Stimulated activated CD8-positive, alpha-beta memory T cell treated with anti-CD3 and anti-CD28 coated beads, Interleukin-7, amount 100 ng/mL, for 48 hours (primary cell): ENCODE measurements around the gene EFCAB8.
A peak's percentile ranks its signal among the peaks of the same experiment; 100 is the strongest.
"Not testable (repeated sequence)": the region's sequence is repeated elsewhere in the genome, so short reads cannot be mapped to it uniquely, and the experiment has no call there.

Experiments
- DNase-seq, 2 donors: peaks; one replicate each; pipeline ENCODE4 v3.0.0-alpha.2; 2020; ENCODE audit warnings: low read depth in 1 of 2; ENCODE audit errors: extremely low read depth in 1 of 2

Gene EFCAB8

DNA sequence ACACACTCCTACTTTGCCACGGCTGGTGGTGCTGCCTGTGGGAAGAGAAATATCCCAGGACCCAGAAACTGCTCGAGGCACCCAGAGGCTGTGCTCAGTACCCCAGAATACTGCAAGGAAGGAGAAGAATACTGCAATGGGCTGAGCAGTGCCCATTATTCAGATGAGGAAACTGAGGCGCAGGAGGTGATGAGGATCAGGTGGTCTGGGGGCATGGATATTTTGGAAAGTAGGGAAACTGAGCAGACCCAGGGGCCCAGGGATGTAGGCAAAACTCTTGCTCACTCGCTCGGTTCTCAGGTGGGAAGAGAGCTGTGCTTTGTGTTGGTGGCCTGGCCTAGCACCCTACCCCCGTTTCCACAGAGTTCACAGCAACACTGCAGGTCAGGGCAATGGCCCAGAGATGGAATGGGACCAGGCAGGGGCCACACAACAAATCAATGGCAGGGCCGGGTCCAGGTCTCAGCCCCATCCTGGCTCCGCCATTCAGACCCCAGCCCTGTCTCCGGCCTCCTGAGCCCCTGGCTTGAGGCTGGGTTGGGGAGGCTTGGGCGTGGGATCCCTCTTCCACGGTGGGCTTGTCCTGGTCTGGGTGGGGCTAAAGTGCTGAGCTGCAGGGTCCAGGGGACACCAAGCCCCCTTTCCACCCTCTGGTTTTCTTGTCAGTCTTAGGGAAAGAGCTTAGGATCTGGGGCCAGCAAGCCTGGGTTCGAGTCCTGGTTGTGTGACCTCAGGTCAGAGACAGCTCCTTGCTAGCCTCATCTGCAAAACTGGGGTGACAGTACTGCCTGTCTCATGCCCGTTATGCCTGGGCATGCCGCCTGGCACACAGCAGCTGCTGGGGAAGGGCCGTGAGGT lies 111.6 kb downstream of the EFCAB8 start:
- no peak for DNase-seq

DNA sequence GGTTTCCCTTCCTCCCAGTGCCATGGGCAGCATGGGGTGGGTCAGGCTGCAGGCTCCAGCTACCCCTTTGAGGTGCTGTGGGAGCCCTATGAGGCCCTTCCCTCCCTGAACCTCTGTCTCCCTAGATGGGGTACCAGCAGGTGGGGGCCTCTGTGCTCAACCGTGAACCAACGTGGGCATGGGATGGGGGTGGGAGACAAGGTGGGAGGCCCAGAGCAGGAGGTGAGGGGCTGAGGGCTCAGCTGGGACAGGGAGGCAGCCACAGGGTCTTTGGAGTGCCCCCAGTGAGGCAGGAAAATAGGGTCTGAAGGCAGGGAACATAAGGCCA lies 112.2 kb downstream of the EFCAB8 start:
- DNase-seq: no peak

DNA sequence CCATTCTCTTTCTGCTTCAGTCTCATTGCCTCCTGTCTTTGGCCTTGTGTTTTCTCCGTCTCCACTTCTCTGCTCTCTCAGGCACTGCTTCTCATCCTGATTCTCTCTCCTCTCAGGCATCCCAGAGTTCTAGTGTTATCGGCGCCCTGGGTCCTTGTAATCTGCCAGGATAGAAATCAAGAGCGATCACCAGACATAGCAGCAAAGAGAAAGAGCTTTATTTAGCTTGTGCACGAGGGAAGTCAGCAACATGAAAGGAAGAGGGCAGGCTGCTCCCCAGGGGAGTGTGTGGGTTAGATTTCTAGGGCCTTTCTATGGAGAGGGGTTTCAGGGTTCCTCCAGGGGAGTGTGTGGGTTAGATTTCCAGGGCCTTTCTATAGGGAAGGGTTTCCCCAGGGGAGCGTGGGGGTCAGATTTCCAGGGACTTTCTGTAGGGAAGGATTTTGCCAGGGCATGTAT lies 113.0 kb downstream of the EFCAB8 start:
- DNase-seq: no peak

DNA sequence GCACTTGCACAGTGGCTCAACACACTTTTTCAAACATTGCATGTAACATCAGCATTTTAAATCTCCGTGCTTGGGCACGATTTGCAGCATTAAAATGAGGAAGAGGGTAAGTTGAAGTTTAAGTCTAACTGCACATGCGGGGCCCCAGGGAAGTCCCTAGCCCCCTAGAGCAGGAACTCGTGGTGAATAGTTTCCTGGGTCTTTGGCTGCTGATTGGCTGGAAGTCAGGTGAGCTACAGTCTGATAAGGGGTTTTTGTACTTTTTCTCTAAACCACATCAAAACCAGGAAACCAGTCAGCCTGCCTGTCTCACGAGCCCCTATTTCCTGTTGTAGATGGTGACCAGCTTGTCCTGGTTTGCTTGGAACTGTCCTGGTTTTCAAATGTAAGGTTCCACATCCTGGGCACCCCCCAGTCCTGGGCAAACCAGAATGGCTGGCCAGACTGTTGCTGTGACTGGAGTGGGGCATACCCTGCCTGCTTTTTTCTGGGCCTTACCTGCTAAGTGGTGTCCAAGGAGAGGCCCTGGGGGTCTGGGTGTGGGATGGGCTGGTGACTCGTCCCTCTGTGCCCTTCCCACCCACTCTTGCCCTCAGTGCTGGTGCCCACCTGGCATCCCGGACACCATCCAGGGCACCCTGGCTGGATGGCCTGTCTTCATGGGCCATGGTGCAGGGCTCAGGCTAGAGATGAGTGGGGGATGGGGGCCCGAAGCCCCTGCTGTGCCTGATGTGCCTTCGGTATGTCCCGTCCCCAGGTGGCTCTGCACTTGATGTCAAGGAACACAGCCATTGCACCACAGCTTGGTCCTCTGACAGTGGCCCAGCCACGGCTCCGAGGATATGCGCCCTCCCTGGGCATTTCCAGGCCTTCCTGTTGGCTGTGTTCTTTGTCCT lies 113.7 kb downstream of the EFCAB8 start:
- DNase-seq: peak; percentile 47 to 84

DNA sequence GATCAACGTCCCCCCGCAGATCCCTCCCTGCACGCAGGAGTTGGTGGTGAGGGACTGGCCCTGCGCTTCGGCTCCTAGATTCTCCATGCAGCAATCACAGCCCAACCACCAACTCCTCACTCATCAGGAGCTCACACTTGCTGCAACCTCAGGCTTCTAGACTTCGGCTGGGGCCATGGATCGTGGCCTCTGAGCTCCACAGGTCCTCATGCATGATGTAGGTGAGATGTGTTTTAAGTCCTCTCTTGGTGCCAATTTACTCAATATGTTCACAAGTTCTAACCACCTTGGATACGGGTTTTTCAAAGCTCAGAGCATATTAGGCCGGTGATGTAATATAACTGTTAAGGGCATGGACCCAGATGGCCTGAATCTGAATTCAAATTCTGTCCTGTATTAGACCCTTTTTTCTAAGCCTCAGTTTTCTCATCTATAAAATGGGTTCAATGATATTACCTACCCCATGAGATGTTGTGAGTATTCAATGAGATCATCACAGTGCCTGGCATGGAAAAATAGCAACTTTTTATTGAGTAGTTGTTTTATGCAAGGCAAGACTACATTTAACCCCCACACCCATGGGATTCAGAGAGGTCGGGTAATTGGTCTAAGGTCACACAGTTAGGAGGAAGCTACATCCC lies 114.5 kb downstream of the EFCAB8 start:
- DNase-seq: no peak

DNA sequence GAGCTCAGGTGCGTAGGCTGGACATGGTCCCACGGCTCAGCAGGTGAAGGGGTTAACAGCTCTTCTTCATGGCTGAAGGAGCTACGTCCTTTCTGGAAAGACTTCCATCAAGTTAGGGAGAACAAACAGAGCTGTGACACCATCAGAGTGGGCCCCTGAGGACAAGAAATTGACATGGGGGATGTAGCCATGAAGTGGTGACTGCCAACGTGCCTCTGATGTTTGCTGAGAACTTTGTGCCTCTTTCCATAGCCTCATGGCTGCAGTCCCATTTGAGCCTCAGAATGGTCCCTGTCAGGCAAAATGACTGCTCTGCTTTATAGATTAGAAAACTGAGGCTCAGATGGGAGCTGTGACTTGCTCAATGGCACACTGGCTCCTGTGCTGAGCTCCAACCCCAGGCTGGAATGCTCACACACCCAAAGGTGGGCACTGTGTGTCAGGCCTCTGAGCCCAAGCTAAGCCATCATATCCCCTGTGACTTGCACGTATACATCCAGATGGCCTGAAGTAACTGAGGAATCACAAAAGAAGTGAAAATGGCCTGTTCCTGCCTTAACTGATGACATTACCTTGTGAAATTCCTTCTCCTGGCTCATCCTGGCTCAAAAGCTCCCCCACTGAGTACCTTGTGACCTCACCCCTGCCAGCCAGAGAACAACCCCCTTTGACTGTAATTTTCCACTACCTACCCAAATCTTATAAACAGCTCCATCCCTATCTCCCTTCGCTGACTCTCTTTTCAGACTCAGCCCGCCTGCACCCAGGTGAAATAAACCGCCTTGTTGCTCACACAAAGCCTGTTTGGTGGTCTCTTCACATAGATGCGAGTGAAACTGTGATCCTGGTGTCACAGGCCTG lies 115.7 kb downstream of the EFCAB8 start:
- not testable (repeated sequence) for DNase-seq

DNA sequence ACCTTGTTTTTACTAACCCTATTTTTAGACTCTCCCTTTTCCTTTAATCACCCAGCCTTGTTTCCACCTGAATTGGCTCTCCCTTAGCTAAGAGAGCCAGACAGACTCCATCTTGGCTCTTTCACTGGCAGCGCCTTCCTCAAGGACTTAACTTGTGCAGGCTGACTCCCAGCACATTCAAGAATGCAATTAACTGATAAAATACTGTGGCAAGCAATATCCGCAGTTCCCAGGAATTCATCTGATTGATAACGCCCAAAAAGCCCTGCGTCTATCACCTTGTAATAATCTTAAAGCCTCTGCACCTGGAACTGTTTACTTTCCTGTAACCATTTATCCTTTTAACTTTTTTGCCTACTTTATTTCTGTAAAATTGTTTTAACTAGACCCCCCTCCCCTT lies 116.4 kb downstream of the EFCAB8 start:
- DNase-seq: not testable (repeated sequence)

DNA sequence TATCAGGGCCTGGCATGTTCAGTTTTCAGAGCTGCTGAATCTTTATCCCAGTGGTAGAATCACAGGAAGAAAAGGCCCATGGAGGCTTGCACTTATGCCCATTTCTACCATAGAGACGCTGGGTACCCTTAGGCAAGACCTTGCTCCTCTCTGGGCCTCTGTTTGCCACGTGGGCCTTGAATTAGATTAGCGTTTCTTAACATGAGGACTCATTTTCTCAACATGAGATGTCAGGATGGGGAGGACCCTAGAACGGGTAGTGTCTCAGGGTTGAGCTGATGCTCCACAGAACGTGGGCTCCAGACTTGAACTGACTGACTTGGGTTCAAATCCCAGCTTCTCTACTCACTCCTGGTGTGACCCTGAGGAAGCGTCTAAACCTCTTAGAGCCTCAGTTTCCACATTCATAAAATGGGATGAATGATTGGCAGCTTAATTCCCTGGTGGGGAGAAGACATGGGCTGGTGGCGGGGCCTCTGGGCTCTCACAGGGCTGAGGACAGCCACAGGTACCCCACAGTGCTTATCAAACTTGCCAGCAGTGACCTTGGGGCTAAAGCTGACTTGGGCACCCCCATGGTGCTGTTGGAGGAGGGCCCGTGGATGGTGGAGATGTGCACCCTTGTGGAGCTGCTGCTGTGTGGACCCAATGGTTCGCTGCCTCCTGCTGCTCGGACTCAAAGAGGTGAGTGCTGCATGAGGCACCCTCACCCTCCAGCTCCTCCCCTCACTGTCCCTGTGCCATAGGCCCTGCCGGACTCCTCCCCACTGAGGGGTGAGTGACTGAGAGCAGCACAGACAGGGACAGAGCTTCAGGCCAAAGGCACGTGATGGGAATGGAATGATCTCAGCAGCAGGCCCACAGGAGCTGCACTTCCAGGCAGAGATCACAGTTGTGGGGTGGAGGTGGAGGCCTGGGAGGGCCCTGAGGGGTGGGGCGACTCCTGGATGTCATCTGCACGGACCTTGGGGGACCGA lies 117.3 kb downstream of the EFCAB8 start:
- no peak for DNase-seq

DNA sequence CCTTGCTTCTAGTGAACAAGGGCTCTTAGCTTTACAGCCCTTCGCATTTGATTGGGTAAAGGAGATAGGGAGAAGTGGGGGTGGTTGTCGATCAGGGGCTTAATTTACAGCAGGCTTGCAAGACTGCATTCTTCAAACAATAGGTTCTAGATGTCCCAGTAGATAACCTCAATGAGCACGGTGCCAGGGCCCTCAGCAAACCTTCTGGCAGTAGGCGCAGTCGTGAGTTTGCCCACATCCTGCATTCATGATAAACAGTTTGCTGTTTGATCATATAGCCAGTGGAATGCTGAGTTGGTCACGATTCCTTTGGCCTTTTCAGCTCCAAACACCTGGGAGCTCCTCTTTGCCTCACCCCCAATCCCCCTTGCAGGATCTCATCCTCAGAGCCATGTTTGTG lies 118.0 kb downstream of the EFCAB8 start:
- no peak for DNase-seq

DNA sequence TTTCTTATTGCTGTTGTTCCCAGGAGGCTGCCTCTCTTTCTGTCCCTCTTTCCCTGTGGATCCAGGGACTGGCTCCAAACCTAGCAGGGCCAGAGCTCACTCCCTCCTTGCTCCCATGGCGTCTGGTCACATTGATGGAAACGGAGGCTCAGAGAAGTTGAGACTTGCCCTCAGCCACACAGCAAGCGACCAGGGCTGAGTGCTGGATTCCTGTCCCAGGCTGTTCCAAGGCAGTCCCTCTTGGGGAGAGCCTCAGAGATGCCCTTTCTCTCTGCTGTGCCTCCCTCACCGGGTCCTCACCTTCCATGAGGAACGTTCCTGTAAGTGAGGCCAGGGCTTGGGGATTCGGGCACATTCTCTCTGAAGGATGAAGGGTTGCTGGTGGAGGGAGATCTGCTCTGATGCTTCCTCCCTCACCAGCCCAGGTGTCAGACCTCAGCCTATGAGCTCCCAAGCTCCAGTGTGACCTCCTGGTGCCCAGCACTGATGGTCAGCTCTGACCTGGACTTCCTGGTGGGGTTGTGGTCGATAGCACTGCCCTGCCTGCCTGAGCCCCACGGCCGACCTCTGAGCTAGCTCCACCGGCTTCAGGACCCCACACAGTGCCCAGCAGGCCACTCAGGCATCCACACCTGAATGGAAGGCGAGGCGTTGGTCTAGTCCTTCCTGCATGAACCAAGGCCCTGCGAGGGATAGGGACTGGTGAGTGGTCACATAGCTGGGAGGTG lies 118.7 kb downstream of the EFCAB8 start:
- no peak for DNase-seq

DNA sequence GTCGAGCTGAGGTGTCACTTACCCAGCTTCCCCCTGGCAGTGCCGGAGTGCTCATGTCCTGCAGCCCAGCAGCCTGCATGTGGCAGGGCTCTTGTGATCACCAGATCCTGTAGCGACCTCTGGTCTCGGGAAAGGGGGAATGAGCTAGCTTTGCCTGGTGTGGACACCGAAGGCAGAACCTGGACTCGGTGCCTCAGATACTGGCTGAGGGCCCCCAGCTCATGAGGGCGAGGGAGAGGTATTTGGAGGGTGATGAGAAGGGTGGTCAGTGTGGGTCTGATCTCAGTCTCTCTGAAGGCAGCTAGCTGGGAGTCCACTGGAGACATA lies 119.2 kb downstream of the EFCAB8 start:
- DNase-seq: no peak

DNA sequence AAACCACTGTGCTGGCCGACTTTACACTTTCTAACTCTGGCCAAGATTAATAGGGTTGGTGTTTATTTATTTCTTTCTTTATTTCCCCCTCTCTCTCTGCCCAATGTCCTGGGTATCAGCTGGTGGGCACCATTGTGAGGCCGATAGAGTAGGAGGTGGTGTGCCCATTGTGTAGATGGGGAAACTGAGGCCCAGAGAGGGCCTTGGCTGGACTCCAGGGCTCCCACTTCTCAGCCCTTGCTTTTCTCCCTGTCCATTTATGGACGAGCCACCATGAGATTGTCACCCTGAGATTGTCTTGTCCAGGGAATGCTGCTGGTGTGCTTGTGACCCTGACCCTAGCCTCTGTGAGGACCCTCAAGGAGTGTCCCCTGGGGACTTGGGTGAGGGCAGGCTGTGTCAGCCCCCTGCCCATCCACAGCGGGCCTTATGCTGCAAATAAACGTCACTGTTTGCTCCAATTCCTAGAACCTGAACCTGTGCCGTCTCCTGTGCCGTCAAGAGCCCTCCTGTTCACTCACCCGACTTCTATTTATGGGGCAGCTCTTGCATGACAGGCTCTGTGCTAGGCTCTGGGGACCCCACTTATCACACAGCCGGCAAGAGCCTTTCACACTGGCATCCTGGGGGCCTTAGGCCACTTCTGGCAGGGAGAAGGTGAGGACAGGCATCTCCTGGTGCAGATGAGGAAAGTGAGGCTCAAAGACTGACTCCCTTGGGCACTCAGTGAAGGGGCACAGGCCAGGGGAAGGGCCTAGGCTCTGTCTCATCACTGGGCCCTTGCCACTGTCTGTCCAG lies 120.7 kb downstream of the EFCAB8 start:
- DNase-seq: no peak

DNA sequence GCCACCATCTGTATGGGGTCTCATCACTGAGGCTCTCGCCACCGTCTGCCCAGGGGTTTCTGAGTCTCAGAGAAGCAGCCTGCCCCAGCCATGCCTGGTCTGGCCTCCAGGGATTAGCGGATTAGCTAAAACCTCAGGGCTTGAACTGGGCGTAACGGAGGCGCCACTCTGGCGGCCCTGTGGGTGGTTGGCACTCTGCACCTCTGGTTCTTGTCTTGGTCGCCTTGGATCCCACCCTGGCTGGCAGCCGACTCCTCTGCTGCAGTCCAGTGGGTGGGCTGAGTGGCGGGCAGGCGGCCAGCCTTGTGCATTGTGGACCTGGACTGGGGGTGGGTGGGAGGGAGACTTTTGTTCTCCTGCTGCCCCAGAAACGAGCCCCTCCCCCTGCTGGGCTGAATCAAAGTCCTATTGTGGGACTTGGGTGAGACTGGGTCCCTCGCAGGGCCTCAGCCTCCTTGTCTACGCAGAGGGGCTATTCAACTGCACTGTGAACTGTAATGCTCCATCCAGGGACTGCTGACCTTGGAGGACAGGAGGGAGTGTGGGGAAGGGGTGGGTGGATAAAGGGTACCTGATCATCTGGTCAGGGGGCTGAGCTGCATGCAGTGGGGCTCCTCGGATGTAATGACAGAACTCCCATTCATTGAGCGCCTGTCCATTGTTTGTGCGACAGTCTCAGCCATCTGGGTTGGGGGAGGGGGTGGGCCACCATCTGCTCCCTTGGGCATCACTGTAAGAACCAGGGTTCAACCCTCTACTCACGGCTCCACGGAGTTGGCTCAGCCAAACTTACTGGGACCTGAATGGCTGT lies 121.6 kb downstream of the EFCAB8 start:
- DNase-seq: no peak

DNA sequence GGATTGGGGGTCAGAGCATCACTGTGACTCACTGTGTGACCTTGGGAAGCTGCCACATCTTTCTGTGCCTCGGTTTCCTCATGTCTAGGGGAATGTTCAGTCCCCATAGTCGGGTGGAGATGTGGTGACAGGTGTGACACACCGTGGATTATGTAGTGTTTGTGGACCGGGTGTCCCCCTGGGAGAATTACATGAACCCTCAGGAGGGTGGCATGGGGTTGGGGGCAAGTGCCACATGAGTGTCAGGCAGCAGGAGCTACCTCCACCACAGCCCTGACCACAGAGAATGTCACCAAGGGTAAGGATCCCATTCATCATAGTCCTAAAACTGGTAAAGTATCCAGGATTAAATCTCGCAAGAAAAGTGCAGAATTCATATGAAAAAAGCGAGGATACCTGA lies 122.3 kb downstream of the EFCAB8 start:
- no peak for DNase-seq

DNA sequence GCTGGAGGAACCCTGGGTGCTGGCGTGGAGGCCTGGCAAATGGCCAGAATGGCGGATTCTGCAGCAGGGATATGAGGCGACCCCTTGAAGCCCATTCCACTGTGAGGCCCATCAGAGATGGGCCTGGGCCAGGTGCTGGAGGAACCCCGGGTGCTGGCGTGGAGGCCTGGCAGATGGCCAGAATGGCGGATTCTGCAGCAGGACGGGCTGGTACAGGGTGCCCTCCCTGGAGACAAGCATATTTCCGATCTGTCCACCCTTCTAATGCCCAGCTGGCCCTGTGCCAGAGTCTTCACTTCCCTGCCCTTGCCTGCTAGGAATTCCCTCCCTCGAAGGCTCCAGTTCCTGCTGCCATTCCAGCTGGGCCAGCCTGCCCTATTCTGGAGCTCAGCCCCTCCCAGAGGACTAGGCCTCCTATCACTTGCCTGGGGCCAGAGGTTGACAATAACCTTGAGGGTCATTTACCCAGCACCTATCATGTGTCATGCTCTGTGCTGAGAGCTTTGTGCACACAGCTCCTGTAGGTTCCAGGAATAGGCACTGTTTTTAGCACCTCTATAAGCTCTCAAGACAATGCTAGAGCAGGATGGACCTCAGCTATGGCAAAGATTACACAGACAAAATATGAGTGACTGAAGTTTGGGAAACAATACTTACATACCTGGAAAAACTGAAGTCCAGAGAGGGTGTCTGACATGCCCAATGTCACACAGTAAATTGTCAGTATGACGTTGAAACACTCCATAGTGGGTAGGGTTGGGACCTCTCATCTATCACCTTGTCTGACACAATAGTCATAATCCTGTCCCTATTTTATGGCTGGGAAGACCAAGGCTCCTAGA lies 124.1 kb downstream of the EFCAB8 start:
- no peak for DNase-seq

DNA sequence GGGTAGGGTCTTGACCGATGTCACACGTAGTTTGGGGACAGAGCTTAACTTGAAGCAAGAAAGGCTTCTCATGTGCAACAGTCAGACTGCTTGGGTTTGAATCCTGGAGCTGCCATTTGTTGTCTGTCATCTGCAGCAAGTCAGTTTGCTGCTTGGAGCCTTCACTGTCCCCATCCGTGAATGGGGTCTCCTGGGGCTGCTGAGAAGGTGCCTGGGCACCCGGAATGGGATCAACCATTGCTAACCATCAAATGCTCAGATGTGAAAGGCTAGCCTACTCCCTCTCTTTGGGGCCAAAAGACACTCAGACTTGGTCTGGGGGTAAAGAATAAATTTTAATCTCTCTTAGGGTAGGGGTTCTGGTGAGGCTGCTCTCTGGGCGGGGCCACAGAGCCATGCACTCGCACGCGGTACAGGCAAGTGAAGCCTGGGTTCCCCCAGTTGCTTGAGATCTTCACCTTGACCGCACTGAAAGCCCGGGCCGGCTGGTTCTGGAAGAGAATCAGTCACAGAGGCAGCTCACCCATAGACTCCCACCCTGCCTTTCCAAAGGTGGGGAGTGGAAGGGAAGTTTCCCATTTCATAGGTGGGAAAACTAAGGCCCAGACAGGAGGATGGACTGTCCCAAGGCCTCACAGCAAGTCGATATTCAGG lies 124.9 kb downstream of the EFCAB8 start:
- DNase-seq: no peak
